Subcutaneous adipose tissue (tissue), 4 donors: ENCODE measurements around the gene SLC8A1. TPM values are rescaled to one million over a fixed set of nuclear protein-coding genes. Genes with fewer than 3 reads are reported as not detected.

Source experiments
- CTCF ChIP-seq: fragments of 450-650 bp; IDR thresholded peaks from one replicate; pipeline ENCODE4 v1.5.1; 2016; ENCODE audit warnings: low read depth, mild to moderate bottlenecking, control low read depth, antibody characterized with exemption, moderate library complexity
- total RNA-seq, 4 donors: library from RNA; depleted of rRNA; stranded (reverse); fragments of >200 nt; gene quantifications; one replicate each; pipeline ENCODE4 v1.1.0, GENCODE V29; 2016

Gene SLC8A1
- total RNA-seq, 4 donors from 2014 or later: 7.5 to 32.5 (median 12.9) TPM

DNA sequence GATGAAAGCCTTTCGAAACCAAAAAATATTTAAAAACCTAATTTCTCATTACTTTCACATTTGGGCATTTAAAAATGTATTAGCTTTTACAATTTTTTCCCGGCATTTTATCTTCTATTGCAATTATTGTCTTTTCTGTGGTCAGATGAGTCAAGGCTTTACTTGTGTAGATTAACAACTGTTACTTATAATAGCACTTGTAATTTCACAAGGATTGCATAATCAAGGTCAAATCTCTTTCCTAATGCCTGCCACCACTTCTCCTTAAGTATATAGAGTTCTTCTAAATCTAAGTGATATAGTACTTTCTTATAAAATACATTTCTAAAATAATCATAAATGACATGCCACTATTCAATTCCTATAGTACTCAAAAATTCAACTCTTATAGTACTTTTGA, 67.2 kb downstream of the SLC8A1 start:
- no peak for TF ChIP-seq CTCF

DNA sequence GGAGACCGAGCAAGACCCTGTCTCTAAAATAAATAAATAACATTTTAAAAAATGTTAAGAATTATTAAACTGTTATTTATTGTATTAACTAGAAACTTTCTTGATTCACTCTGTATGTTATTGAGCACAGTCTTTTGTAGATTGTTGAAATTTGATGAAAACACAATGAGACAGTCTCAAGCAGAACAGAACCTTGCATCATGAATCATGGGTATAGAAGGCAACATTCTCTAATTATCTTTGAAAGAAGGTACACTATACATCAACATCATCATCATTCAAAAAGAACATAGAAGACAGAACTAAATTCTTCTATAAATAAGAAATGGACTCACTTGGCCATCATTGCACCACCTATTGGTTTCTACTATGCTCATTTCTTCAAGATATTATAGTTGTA, 67.7 kb downstream of the SLC8A1 start:
- TF ChIP-seq CTCF: no peak

GRCh38 chr2:40380721-40381120, 71.2 kb downstream of the SLC8A1 start:
- TF ChIP-seq CTCF: no peak

DNA sequence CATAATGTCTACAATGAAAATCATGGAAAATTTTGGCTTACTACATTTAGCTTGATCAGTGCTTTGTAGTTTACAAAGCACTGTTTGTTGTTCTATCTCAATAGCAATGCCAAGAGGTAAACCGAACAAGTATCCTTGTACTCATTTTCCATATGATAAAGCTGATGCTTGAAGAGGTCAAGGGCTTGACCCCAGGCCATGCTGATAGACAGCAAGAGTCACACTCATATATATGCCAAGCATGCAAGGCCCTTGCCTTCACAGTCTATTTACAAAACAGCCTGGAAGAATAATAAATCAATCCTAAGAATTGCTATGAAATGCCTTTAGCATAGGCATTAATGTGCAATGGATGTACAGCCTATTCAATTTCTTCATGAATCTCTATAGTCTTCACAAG, 71.8 kb downstream of the SLC8A1 start:
- TF ChIP-seq CTCF: no peak

- no peak for TF ChIP-seq CTCF
These were observed 77.2 kb downstream of the SLC8A1 start for GRCh38 chr2:40374543-40375240.

DNA sequence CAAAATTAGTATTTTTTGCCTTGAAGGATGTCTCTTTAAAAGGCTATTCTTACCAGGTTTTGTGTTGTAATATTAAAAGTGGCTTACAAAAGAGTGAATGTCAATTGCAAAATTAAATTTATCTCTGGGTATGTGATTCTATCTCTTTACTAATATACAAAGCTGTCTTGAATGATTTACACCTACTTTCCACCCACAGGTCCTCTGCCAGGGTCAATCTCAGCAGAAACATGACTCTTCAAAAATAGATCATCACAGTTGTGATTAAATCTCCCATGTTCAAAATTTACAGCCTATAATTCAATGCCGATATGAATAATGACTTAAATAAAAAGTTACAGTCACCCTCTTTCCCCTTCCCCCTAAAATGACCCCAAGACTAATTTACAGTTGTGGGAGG, 78.8 kb downstream of the SLC8A1 start:
- no peak for TF ChIP-seq CTCF

DNA sequence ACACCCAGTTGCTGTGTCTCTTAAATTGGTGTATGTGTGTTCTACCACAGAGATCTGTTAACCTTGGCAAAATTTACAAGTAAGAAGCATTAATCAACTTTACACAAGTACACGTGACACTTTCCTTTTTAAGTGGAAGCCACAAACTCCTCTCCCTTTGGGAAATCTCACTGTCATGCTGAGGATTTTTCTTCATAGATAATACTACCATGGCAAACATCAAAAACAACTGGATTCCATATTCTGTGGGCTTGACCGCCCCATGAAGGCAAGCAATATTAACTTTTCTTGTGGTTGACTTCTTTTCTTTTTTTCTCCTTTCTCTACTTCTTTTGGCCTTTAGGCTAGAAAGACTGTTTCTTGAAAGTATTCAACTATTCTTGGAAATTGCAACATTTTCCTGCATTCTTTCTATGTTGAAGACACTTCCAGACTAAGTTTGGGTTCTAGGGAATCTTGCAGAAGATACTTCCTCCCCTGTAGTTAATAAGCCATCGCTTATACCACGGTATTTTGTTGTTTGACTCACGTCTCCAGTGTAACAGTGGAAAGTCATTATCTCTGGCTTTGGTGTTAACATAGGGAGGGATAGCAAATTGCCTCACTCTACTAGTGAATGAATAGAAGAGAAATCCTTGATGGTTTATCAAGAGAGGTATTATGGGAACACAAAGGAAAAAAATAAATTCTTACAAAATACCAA, 79.5 kb downstream of the SLC8A1 start:
- no peak for TF ChIP-seq CTCF
